ENCODE data around the gene CPSF3.

GRCh38 chr2:9374071-9374730 is 49.3 kb upstream of the CPSF3 start:
- TF ChIP-seq POLR2AphosphoS5 (IDR thresholded peaks at IDR 0.05; ENCODE audit: insufficient read depth in 1 of 2, low read depth in 1 of 2) (no peak), CTCF (IDR thresholded peaks at IDR 0.05) (no peak)

All from vagina (tissue), 2 donors.